HEK293 (cell line): ENCODE results near the gene SZT2.

ENCODE experiments used
- CTCF ChIA-PET: fragments of 350-600 bp; formaldehyde crosslinking; extraction: SDS; loops from one replicate; lab custom pipeline; 2021; ENCODE audit warnings: antibody characterized with exemption; lab: Yijun Ruan, JAX
- POLR2A ChIA-PET: fragments of 300-600 bp; formaldehyde crosslinking; extraction: SDS; loops from one replicate; lab custom pipeline; 2020; ENCODE audit warnings: antibody characterized with exemption, inconsistent platforms; lab: Yijun Ruan, JAX
- H3K27ac ChIP-seq: fragments of 200-500 bp; sonication (Bioruptor generic); 2 replicates; pipeline ENCODE4 v1.5.1; 2014; ENCODE audit warnings: low read depth, low read length, control low read depth, inconsistent platforms; ENCODE audit errors: extremely low read depth
- H3K36me3 ChIP-seq, 2 experiments: fragments of 200-500 bp in 1 of 2; sonication (Bioruptor generic) in 1 of 2; 1 replicate in 1 of 2; 2 replicates in 1 of 2; pipeline ENCODE4 v1.5.1; 2014 to 2017; ENCODE audit warnings: inconsistent platforms in 2 of 2, low read length in 2 of 2; ENCODE audit not compliant: control insufficient read depth in 2 of 2, insufficient read depth in 1 of 2
- H3K4me1 ChIP-seq: fragments of 200-500 bp; sonication (Bioruptor generic); 2 replicates; pipeline ENCODE4 v1.5.1; 2014; ENCODE audit warnings: mild to moderate bottlenecking, low read length, inconsistent platforms; ENCODE audit not compliant: control insufficient read depth, insufficient read depth
- H3K4me3 ChIP-seq: 2 replicates; pipeline ENCODE4 v1.5.1; 2011; ENCODE audit warnings: low read depth, mild to moderate bottlenecking, control low read depth, low read length, moderate library complexity
- H3K9me3 ChIP-seq: fragments of 200-500 bp; sonication (Bioruptor generic); 2 replicates; pipeline ENCODE4 v1.5.1; 2014; ENCODE audit warnings: low read depth, low read length, inconsistent platforms; ENCODE audit not compliant: control insufficient read depth, insufficient read depth
- RBAK ChIP-seq: fragments of 450-650 bp; formaldehyde crosslinking; IDR thresholded peaks from 2 replicates; pipeline ENCODE4 v1.5.1; 2016; ENCODE audit warnings: missing biosample characterization, missing genetic modification characterization
- SETDB1 ChIP-seq: IDR thresholded peaks from one replicate; pipeline ENCODE4 v1.6.1; 2017; ENCODE audit warnings: mild to moderate bottlenecking, low read length, moderate library complexity, mixed read lengths; ENCODE audit not compliant: insufficient read length
- TCF7L2 ChIP-seq: IDR thresholded peaks from 2 replicates; pipeline ENCODE4 v1.6.1; 2011; ENCODE audit warnings: low read depth, mild to moderate bottlenecking, inconsistent platforms, low read length, moderate library complexity, borderline replicate concordance
- TRIM28 ChIP-seq: IDR thresholded peaks from 2 replicates; pipeline ENCODE4 v1.6.1; 2011; ENCODE audit warnings: low read length, control low read depth, borderline replicate concordance
- ZBTB17 ChIP-seq: fragments of 450-650 bp; formaldehyde crosslinking; IDR thresholded peaks from 2 replicates; pipeline ENCODE4 v1.5.1; 2016; ENCODE audit warnings: missing biosample characterization, missing genetic modification characterization
- ZNF140 ChIP-seq: fragments of 450-650 bp; formaldehyde crosslinking; IDR thresholded peaks from 2 replicates; pipeline ENCODE4 v1.5.1; 2016; ENCODE audit warnings: missing biosample characterization, missing genetic modification characterization
- ZNF155 ChIP-seq: fragments of 450-650 bp; formaldehyde crosslinking; IDR thresholded peaks from 2 replicates; pipeline ENCODE4 v1.5.1; 2016; ENCODE audit warnings: missing biosample characterization, missing genetic modification characterization
- ZNF169 ChIP-seq: fragments of 450-650 bp; formaldehyde crosslinking; IDR thresholded peaks from 2 replicates; pipeline ENCODE4 v1.5.1; 2016; ENCODE audit warnings: missing biosample characterization, missing genetic modification characterization
- ZNF175 ChIP-seq: fragments of 450-650 bp; formaldehyde crosslinking; IDR thresholded peaks from 2 replicates; pipeline ENCODE4 v1.5.1; 2016; ENCODE audit warnings: missing biosample characterization, missing genetic modification characterization
- ZNF24 ChIP-seq: fragments of 450-650 bp; formaldehyde crosslinking; IDR thresholded peaks from 2 replicates; pipeline ENCODE4 v1.5.1; 2016; ENCODE audit warnings: missing biosample characterization, missing genetic modification characterization
- ZNF274 ChIP-seq, 2 experiments: fragments of 200-500 bp in 1 of 2; fragments of 450-650 bp in 1 of 2; sonication (Bioruptor generic) in 1 of 2; formaldehyde crosslinking in 1 of 2; IDR thresholded peaks; 2 replicates each; pipeline versions ENCODE4 v1.5.1 to v1.6.1; 2014 to 2016; ENCODE audit warnings: borderline replicate concordance in 1 of 2, inconsistent platforms in 1 of 2, low read length in 1 of 2, missing biosample characterization in 1 of 2, missing genetic modification characterization in 1 of 2
- ZNF354C ChIP-seq: fragments of 450-650 bp; formaldehyde crosslinking; IDR thresholded peaks from 2 replicates; pipeline ENCODE4 v1.5.1; 2016; ENCODE audit warnings: missing biosample characterization, missing genetic modification characterization, low read depth, borderline replicate concordance
- ZNF501 ChIP-seq: fragments of 450-650 bp; formaldehyde crosslinking; IDR thresholded peaks from 2 replicates; pipeline ENCODE4 v1.5.1; 2016; ENCODE audit warnings: missing biosample characterization, missing genetic modification characterization
- ZNF548 ChIP-seq: fragments of 450-650 bp; formaldehyde crosslinking; IDR thresholded peaks from 2 replicates; pipeline ENCODE4 v1.5.1; 2016; ENCODE audit warnings: missing biosample characterization, missing genetic modification characterization
- ZNF558 ChIP-seq: fragments of 450-650 bp; formaldehyde crosslinking; IDR thresholded peaks from 2 replicates; pipeline ENCODE4 v1.5.1; 2016; ENCODE audit warnings: missing biosample characterization, missing genetic modification characterization
- ZNF610 ChIP-seq: fragments of 450-650 bp; formaldehyde crosslinking; IDR thresholded peaks from 2 replicates; pipeline ENCODE4 v1.5.1; 2016; ENCODE audit warnings: missing biosample characterization, missing genetic modification characterization, borderline replicate concordance
- ZNF623 ChIP-seq: fragments of 450-650 bp; formaldehyde crosslinking; IDR thresholded peaks from 2 replicates; pipeline ENCODE4 v1.5.1; 2016; ENCODE audit warnings: missing biosample characterization, missing genetic modification characterization
- ZNF664 ChIP-seq: fragments of 450-650 bp; formaldehyde crosslinking; IDR thresholded peaks from 2 replicates; pipeline ENCODE4 v1.5.1; 2016; ENCODE audit warnings: missing biosample characterization, missing genetic modification characterization
- ZNF701 ChIP-seq: fragments of 450-650 bp; formaldehyde crosslinking; IDR thresholded peaks from 2 replicates; pipeline ENCODE4 v1.5.1; 2016; ENCODE audit warnings: missing biosample characterization, missing genetic modification characterization
- TF ChIP-seq, protein P1 (sequence below): fragments of 450-650 bp; formaldehyde crosslinking; IDR thresholded peaks from 2 replicates; pipeline ENCODE4 v1.5.0; 2017; ENCODE audit warnings: missing biosample characterization, missing genetic modification characterization, borderline replicate concordance
- TF ChIP-seq, protein P2 (sequence below): fragments of 450-650 bp; formaldehyde crosslinking; IDR thresholded peaks from 2 replicates; pipeline ENCODE4 v1.5.1; 2016; ENCODE audit warnings: missing biosample characterization, missing genetic modification characterization

SZT2 gene

DNA sequence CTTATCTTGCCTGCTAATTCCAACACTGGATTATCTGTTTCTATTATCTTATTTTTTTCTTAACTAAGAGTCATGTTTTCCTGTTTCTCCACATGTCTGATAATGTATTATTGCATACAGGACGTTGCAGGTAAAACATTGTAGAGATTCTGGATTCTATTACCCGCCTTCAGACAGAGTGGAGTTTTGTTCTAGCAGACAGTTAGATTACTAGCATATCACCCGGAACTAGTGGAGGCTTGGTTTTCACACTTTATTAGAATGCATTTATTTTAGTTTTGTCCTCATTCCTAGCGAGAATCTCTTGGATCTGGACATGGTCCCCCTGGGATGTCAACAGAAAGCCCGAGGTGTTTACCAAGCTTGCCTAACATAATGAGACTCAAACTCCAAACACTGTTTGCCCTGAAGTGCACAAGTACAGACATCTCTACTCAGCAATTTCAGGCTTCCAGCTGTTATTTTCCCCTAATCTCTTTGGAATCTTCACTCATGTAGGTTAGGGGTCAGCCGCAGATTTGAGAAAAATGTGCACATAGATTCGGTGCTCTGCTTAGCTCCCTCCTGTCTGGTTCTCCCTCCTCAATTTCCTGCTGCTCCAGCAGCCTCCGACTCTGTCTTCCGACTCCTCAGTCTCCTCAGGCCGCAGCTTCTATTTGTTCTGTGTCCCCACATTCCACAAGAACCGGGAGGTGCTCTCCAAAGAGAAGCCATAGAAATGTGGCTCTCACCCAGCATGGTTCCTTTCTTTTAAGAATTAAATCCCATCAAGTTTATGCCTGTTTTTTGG lies 104.2 kb downstream of the SZT2 start:
- ChIA-PET POLR2A (no interaction called here), CTCF (no interaction called here)
- Histone ChIP-seq H3K9me3 (no peaks in the 10 kb centered on the region), H3K4me3 (no peak overlapping the region), H3K36me3 (no peaks in the 10 kb centered on the region), H3K4me1 (no peaks in the 10 kb centered on the region), H3K27ac (no peak overlapping the region)
- TF ChIP-seq ZNF701 (tag by site-specific recombination) (no peak), ZBTB17 (0 out of 2 replicates have a peak, but pooled peaks have one; percentile 20)

DNA sequence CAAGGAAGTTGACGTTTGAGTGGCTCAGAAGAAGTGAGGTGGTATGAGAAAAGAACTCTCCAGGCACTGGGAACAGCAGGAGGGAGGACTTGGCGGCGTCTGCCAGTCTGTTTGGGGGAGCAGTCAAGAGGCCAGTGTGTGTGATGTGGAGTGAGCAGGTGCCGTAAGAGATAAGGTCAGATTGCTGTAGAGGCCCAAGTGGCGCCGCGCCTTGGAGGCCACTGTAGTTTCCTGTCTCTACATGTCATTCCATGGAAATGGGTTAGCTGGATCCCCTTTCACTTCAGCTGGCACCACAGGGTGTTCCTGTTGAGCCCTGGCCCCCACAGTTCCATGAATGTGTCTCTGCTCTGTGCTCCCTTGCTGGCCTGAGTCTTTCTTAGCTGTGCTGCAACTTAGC lies 105.5 kb downstream of the SZT2 start:
- Histone ChIP-seq H3K9me3 (no peaks in the 10 kb centered on the region), H3K4me3 (no peak overlapping the region)
- TF ChIP-seq ZNF354C (tag by site-specific recombination) (no peak), SETDB1 (no peak), ZNF169 (tag by site-specific recombination) (no peak), TRIM28 (0 out of 2 replicates have a peak, but pooled peaks have one; percentile 35)
- TF ChIP-seq, all 188 proteins: peak for 1
- Histone ChIP-seq H3K27ac (no peak overlapping the region), H3K36me3 (no peaks in the 10 kb centered on the region), H3K4me1 (no peaks in the 10 kb centered on the region)
- POLR2A ChIA-PET = no interaction called here
- CTCF ChIA-PET = no interaction called here

DNA sequence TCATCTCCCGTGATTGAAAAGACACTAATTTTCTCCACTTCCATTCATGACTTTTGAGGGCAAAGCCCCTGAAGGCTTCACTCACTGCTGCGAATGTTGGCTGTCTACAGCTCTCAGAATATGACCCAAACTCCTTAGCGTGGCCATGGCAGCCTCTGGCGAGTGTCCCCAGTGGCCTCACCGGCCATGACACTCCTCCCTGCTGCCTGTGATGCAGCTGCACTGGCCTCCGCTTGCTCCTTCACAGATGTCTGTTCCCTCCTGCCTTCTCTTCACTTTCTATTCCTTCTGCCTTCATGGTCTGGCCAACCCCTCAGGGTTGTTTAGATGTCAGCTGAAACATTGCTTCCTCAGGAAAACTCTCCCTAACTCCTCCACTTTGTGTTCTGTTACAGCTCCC lies 110.2 kb downstream of the SZT2 start:
- Histone ChIP-seq H3K27ac (no peak overlapping the region), H3K4me3 (no peak overlapping the region), H3K4me1 (no peaks in the 10 kb centered on the region), H3K36me3 (no peaks in the 10 kb centered on the region), H3K9me3 (no peaks in the 10 kb centered on the region)
- POLR2A ChIA-PET = no interaction called here
- CTCF ChIA-PET = no interaction called here
- TF ChIP-seq ZNF140 (tag by site-specific recombination) (no peak), ZNF501 (tag by site-specific recombination) (no peak), TCF7L2 (no peak), ZNF175 (tag by site-specific recombination) (no peak), ZNF623 (tag by site-specific recombination) (no peak), SETDB1 (no peak), RBAK (tag by site-specific recombination) (no peak), ZNF274 (IDR thresholded peaks at IDR 0.05; ENCODE audit: low read length) (no peak), ZNF274 (tag by site-specific recombination; IDR thresholded peaks at IDR 0.05; ENCODE audit: borderline replicate concordance) (no peak), ZNF610 (tag by site-specific recombination) (no peak), ZNF558 (tag by site-specific recombination) (no peak), ZNF24 (no peak), ZNF548 (tag by site-specific recombination) (no peak), ZNF155 (tag by site-specific recombination) (no peak), ZNF664 (tag by site-specific recombination) (no peak)
- TF ChIP-seq, protein P1, sequence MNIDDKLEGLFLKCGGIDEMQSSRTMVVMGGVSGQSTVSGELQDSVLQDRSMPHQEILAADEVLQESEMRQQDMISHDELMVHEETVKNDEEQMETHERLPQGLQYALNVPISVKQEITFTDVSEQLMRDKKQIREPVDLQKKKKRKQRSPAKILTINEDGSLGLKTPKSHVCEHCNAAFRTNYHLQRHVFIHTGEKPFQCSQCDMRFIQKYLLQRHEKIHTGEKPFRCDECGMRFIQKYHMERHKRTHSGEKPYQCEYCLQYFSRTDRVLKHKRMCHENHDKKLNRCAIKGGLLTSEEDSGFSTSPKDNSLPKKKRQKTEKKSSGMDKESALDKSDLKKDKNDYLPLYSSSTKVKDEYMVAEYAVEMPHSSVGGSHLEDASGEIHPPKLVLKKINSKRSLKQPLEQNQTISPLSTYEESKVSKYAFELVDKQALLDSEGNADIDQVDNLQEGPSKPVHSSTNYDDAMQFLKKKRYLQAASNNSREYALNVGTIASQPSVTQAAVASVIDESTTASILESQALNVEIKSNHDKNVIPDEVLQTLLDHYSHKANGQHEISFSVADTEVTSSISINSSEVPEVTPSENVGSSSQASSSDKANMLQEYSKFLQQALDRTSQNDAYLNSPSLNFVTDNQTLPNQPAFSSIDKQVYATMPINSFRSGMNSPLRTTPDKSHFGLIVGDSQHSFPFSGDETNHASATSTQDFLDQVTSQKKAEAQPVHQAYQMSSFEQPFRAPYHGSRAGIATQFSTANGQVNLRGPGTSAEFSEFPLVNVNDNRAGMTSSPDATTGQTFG (tag by site-specific recombination) = no peak
- TF ChIP-seq, protein P2, sequence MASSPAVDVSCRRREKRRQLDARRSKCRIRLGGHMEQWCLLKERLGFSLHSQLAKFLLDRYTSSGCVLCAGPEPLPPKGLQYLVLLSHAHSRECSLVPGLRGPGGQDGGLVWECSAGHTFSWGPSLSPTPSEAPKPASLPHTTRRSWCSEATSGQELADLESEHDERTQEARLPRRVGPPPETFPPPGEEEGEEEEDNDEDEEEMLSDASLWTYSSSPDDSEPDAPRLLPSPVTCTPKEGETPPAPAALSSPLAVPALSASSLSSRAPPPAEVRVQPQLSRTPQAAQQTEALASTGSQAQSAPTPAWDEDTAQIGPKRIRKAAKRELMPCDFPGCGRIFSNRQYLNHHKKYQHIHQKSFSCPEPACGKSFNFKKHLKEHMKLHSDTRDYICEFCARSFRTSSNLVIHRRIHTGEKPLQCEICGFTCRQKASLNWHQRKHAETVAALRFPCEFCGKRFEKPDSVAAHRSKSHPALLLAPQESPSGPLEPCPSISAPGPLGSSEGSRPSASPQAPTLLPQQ (tag by site-specific recombination) = no peak
